GM12878 (cell line): ENCODE measurements around the gene LRP1B. TPM values are rescaled to one million over a fixed set of nuclear protein-coding genes. Genes with fewer than 3 reads are reported as not detected.

ENCODE experiments used
- ATAC-seq: fragments of 200-7000 bp; cut with Tn5 transposase; 3 replicates; pipeline ENCODE4 v1.9.1; 2020; ENCODE audit warnings: mild to moderate bottlenecking, moderate library complexity
- BruUV-seq: library from RNA; stranded (reverse); fragments of 400-500 nt; replicated peaks from 2 replicates; lab custom pipeline; 2021; lab: Mats Ljungman, UMichigan
- CTCF ChIA-PET: fragments of 300-600 bp; sonication (Branson Sonifier 250); formaldehyde crosslinking; extraction: SDS; loops from one replicate; lab custom pipeline; 2021; ENCODE audit warnings: inconsistent platforms; lab: Yijun Ruan, JAX
- POLR2A ChIA-PET: fragments of 350-600 bp; formaldehyde crosslinking; extraction: SDS; loops from one replicate; lab custom pipeline; 2021; ENCODE audit warnings: inconsistent platforms; lab: Charles Lee
- RAD21 ChIA-PET: fragments of 300-600 bp; sonication (Branson Sonifier 250); formaldehyde crosslinking; loops from one replicate; lab custom pipeline; 2023; ENCODE audit warnings: antibody characterized with exemption; ENCODE audit not compliant: unreplicated experiment; lab: Charles Lee
- SMC1A ChIA-PET: fragments of 300-600 bp; sonication (Branson Sonifier 250); formaldehyde crosslinking; loops from one replicate; lab custom pipeline; 2023; ENCODE audit not compliant: unreplicated experiment, uncharacterized antibody; lab: Charles Lee
- DNase-seq: peaks from one replicate; pipeline ENCODE4 v3.0.0-alpha.2; 2011; ENCODE audit warnings: low read depth, low spot score
- FAIRE-seq: peaks from 3 replicates; lab custom pipeline; 2011; peaks lifted over from hg19 to GRCh38; lab: Jason Lieb, UNC
- H2AFZ ChIP-seq: 2 replicates; pipeline ENCODE4 v1.6.0; 2011; ENCODE audit warnings: low read depth, low read length, control low read depth; ENCODE audit not compliant: control insufficient read depth
- H3K27ac ChIP-seq: 2 replicates; pipeline ENCODE4 v1.5.1; 2011; ENCODE audit warnings: control low read depth; ENCODE audit not compliant: control insufficient read depth, insufficient read depth
- H3K27me3 ChIP-seq, 2 experiments: replicated peaks in 1 of 2; 2 replicates each; pipeline versions ENCODE4 v1.6.0 to v1.6.1; 2011; ENCODE audit warnings: low read length in 1 of 2; ENCODE audit not compliant: control insufficient read depth in 2 of 2, insufficient read depth in 2 of 2
- H3K36me3 ChIP-seq, 2 experiments: 2 replicates each; pipeline ENCODE4 v1.5.1; 2011; ENCODE audit warnings: low read length in 1 of 2; ENCODE audit not compliant: control insufficient read depth in 2 of 2, insufficient read depth in 2 of 2
- H3K4me1 ChIP-seq: 2 replicates; pipeline ENCODE4 v1.6.1; 2011; ENCODE audit warnings: mild to moderate bottlenecking, low read length, moderate library complexity, mixed read lengths; ENCODE audit not compliant: control insufficient read depth, insufficient read depth
- H3K4me2 ChIP-seq: 2 replicates; pipeline ENCODE4 v1.6.0; 2011; ENCODE audit warnings: control low read depth; ENCODE audit not compliant: control insufficient read depth, insufficient read depth
- H3K4me3 ChIP-seq: fragments of 200-600 bp; sonication (generic); 2 replicates; pipeline ENCODE4 v1.5.1; 2016
- H3K79me2 ChIP-seq: 2 replicates; pipeline ENCODE4 v1.6.0; 2011; ENCODE audit warnings: low read length; ENCODE audit not compliant: control insufficient read depth, insufficient read depth
- H3K9ac ChIP-seq: 2 replicates; pipeline ENCODE4 v1.8.0; 2011; ENCODE audit warnings: low read length, control low read depth, mixed read lengths; ENCODE audit not compliant: control insufficient read depth, insufficient read depth
- H3K9me3 ChIP-seq: replicated peaks from 3 replicates; pipeline ENCODE4 v1.5.1; 2011; ENCODE audit warnings: mild to moderate bottlenecking, low read length; ENCODE audit not compliant: control insufficient read depth, insufficient read depth
- H4K20me1 ChIP-seq: 2 replicates; pipeline ENCODE4 v1.6.0; 2011; ENCODE audit not compliant: control insufficient read depth, insufficient read depth
- CREB1 ChIP-seq: IDR thresholded peaks from 2 replicates; pipeline ENCODE4 v1.6.1; 2012; ENCODE audit warnings: low read depth, mild to moderate bottlenecking, inconsistent platforms
- DPF2 ChIP-seq: fragments of 450-650 bp; IDR thresholded peaks from 2 replicates; pipeline ENCODE4 v1.6.1; 2017; ENCODE audit warnings: mild to moderate bottlenecking
- MEF2A ChIP-seq: IDR thresholded peaks from 2 replicates; pipeline ENCODE4 v1.6.1; 2011; ENCODE audit warnings: low read depth, mild to moderate bottlenecking, low read length, moderate library complexity; ENCODE audit not compliant: insufficient read depth
- NRF1 ChIP-seq: conservative IDR thresholded peaks from 2 replicates; pipeline ENCODE4 v1.6.1; 2011; ENCODE audit warnings: mild to moderate bottlenecking, low read depth, low read length, improper control_type of control experiment
- PRDM15 ChIP-seq: fragments of 450-650 bp; formaldehyde crosslinking; IDR thresholded peaks from 2 replicates; pipeline ENCODE4 v1.4.0; 2020; ENCODE audit warnings: mild to moderate bottlenecking, moderate library complexity
- WGBS: methylation state at CpG from one replicate; pipeline ENCODE4 v1.1.6; 2016; ENCODE audit warnings: low lambda C conversion rate; ENCODE audit not compliant: insufficient replicate concordance, insufficient coverage; ENCODE audit errors: missing lambda C conversion rate; 5-methylcytosine and 5-hydroxymethylcytosine counted together
- in situ Hi-C: fragments of 300-500 bp; cut with MboI; formaldehyde crosslinking; loops from 9 replicates; pipeline ENCODE4 v1.14.3; 2018; ENCODE audit warnings: mixed read lengths
- intact Hi-C: fragments of 100-400 bp; cut with micrococcal nuclease; formaldehyde crosslinking; loops from one replicate; pipeline ENCODE4 v1.14.2; 2022; ENCODE audit not compliant: unreplicated experiment
- polyA plus RNA-seq, 11 experiments: library from polyadenylated mRNA; depleted of rRNA in 4 of 11; unstranded in 6 of 11; stranded (reverse) in 5 of 11; fragments of >200 nt; fragmentation: Nextera tagmentation in 4 of 11; fragmentation: Illumina TruSeq in 1 of 11; extraction: Ambion mirVana in 4 of 11; extraction: Trizol in 1 of 11; gene quantifications; 1 replicate in 1 of 11; 2 replicates in 10 of 11; pipeline versions ENCODE4 v1.2.1 to v1.2.3, GENCODE V29; 2011 to 2016; ENCODE audit warnings: inconsistent platforms in 2 of 11, missing spikeins in 2 of 11, low read depth in 1 of 11
- total RNA-seq, 4 experiments: library from RNA; depleted of rRNA in 3 of 4; stranded (reverse); fragments of >200 nt in 3 of 4; fragmentation: Illumina TruSeq in 1 of 4; extraction: Trizol in 1 of 4; gene quantifications; 2 replicates each; pipeline versions ENCODE4 v1.2.1 to v1.2.3, GENCODE V29; 2013 to 2021

The LRP1B gene
- total and polyA plus RNA-seq, 10 of the 15 experiments (the other 5 are each of a cell fraction or from before 2014, with no cell fraction given), result under 0.01 to 0.06 (median 0.03) TPM; not detected in 5

- no TSS peak for BruUV-seq
- RAD21 ChIA-PET, result no interaction called here
- DNase-seq (no peak), FAIRE-seq (no peak), ATAC-seq (no peak)
- H3K4me1 ChIP-seq, result no peaks in the 10 kb centered on the region
- H4K20me1 ChIP-seq, result no peaks in the 10 kb centered on the region
- H3K4me2 ChIP-seq, result no peak overlapping the region
- CTCF ChIA-PET, result interaction anchor here (0.8 kb wide), 1 partner anchor 110 kb away, joined by 3 read pairs; no protein-coding TSS in a partner anchor
- SMC1A ChIA-PET, result interaction anchor here (1.0 kb wide), 1 partner anchor 13 kb away, joined by 3 read pairs; no protein-coding TSS in a partner anchor
- no peak overlapping the region for H2AFZ ChIP-seq
- POLR2A ChIA-PET, result interaction anchor here (0.7 kb wide), 2 partner anchors 13 to 187 kb away, joined by 3 to 4 read pairs; no protein-coding TSS in a partner anchor
- no peak for TF ChIP-seq PRDM15
- TF ChIP-seq CREB1, result no peak
- TF ChIP-seq NRF1, result no peak
- TF ChIP-seq DPF2, result no peak
- TF ChIP-seq MEF2A, result no peak
- TF ChIP-seq, all 136 proteins: peak for 0
- Histone ChIP-seq H3K27me3 (no peaks in the 10 kb centered on the region), H3K9ac (no peak overlapping the region), H3K36me3 (no peaks in the 10 kb centered on the region), H3K79me2 (no peaks in the 10 kb centered on the region), H3K4me3 (no peak overlapping the region), H3K27ac (no peak overlapping the region), H3K9me3 (no peaks in the 10 kb centered on the region)
- in situ Hi-C loops, result no loop called here
- 15% methylated on average over 8 of the region's 8 CpGs for WGBS
- intact Hi-C loops, result no loop called here
These were observed 201.2 kb downstream of the LRP1B start for GRCh38 chr2:141929331-141930252.
